HepG2 (cell line): ENCODE data around the gene INTS1. TPM values are rescaled to one million over a fixed set of nuclear protein-coding genes. Genes with fewer than 3 reads are reported as not detected.

Experiments
- ATAC-seq: fragments of 200-7000 bp; cut with Tn5 transposase; 3 replicates; pipeline ENCODE4 v1.9.1; 2020; ENCODE audit warnings: mild to moderate bottlenecking, moderate library complexity
- BruUV-seq: library from RNA; stranded (reverse); fragments of 400-500 nt; replicated peaks from 2 replicates; lab custom pipeline; 2021; lab: Mats Ljungman, UMichigan
- CTCF ChIA-PET: fragments of 300-600 bp; formaldehyde crosslinking; extraction: SDS; loops from one replicate; lab custom pipeline; 2021; ENCODE audit warnings: low total read pairs, inconsistent platforms, low intra/inter-chr PET ratio; lab: Yijun Ruan, JAX
- POLR2A ChIA-PET: fragments of 350-600 bp; sonication (Branson Sonifier 250); formaldehyde crosslinking; loops from one replicate; lab custom pipeline; 2020; ENCODE audit warnings: antibody characterized with exemption, inconsistent platforms; lab: Yijun Ruan, JAX
- DNase-seq: peaks from one replicate; pipeline ENCODE4 v3.0.0-alpha.2; 2015; ENCODE audit warnings: low spot score
- FAIRE-seq: peaks from 3 replicates; lab custom pipeline; 2011; peaks lifted over from hg19 to GRCh38; lab: Jason Lieb, UNC
- H2AFZ ChIP-seq: one replicate; pipeline ENCODE4 v1.6.1; 2011; ENCODE audit warnings: low read length, inconsistent platforms
- H3K27ac ChIP-seq: fragments of 300-600 bp; 3 replicates; pipeline ENCODE4 v1.8.0; 2011; ENCODE audit warnings: mixed run types, mild to moderate bottlenecking, mixed read lengths, low read length, inconsistent platforms; ENCODE audit not compliant: insufficient read depth; ENCODE audit errors: extremely low read length
- H3K27me3 ChIP-seq, 2 experiments: fragments of 200-600 bp in 1 of 2; 2 replicates in 1 of 2; 3 replicates in 1 of 2; pipeline versions ENCODE4 v1.6.0 to v1.8.0; 2011; ENCODE audit warnings: low read length in 2 of 2, mild to moderate bottlenecking in 2 of 2, moderate library complexity in 2 of 2, inconsistent platforms in 1 of 2; ENCODE audit not compliant: insufficient read depth in 2 of 2, control insufficient read depth in 1 of 2
- H3K36me3 ChIP-seq, 2 experiments: fragments of 200-600 bp in 1 of 2; replicated peaks in 1 of 2; 2 replicates in 1 of 2; 3 replicates in 1 of 2; pipeline versions ENCODE4 v1.5.1 to v1.8.0; 2011; ENCODE audit warnings: low read length in 2 of 2, inconsistent platforms in 1 of 2; ENCODE audit not compliant: insufficient read depth in 2 of 2, control insufficient read depth in 1 of 2
- H3K4me1 ChIP-seq: 2 replicates; pipeline ENCODE4 v1.5.1; 2012; ENCODE audit warnings: low read length, inconsistent platforms; ENCODE audit not compliant: insufficient read depth
- H3K4me2 ChIP-seq: 2 replicates; pipeline ENCODE4 v1.6.0; 2011; ENCODE audit warnings: low read depth, low read length, inconsistent platforms
- H3K4me3 ChIP-seq, 3 experiments: fragments of 200-600 bp in 1 of 3; sonication (generic), shearing (Covaris generic) in 1 of 3; replicated peaks in 1 of 3; 2 replicates each; pipeline ENCODE4 v1.5.1; 2011 to 2016; ENCODE audit warnings: low read length in 3 of 3, inconsistent platforms in 2 of 3, low read depth in 2 of 3, mild to moderate bottlenecking in 2 of 3, control low read depth in 1 of 3, mixed read lengths in 1 of 3; ENCODE audit not compliant: insufficient read depth in 1 of 3
- H3K79me2 ChIP-seq: one replicate; pipeline ENCODE4 v1.6.1; 2011; ENCODE audit warnings: low read length, inconsistent platforms; ENCODE audit not compliant: insufficient read depth
- H3K9ac ChIP-seq: 2 replicates; pipeline ENCODE4 v1.6.0; 2011; ENCODE audit warnings: mild to moderate bottlenecking, low read depth, low read length, inconsistent platforms; ENCODE audit not compliant: insufficient read depth
- H3K9me3 ChIP-seq: 2 replicates; pipeline ENCODE4 v1.5.1; 2012; ENCODE audit warnings: mild to moderate bottlenecking, low read length
- H4K20me1 ChIP-seq: 2 replicates; pipeline ENCODE4 v1.6.0; 2011; ENCODE audit warnings: inconsistent platforms, mild to moderate bottlenecking, low read length, moderate library complexity; ENCODE audit not compliant: insufficient read depth
- ATF3 ChIP-seq: sonication (generic); formaldehyde crosslinking; IDR thresholded peaks from 2 replicates; pipeline ENCODE4 v1.4.0; 2020; ENCODE audit warnings: missing genetic modification reagents
- DRAP1 ChIP-seq: IDR thresholded peaks from 2 replicates; pipeline ENCODE4 v1.6.1; 2016; ENCODE audit warnings: missing genetic modification reagents, missing compliant biosample characterization
- GLI4 ChIP-seq: sonication (generic); formaldehyde crosslinking; IDR thresholded peaks from 2 replicates; pipeline ENCODE4 v1.5.1; 2020; ENCODE audit warnings: missing genetic modification reagents, mild to moderate bottlenecking, moderate library complexity, borderline replicate concordance
- HDAC1 ChIP-seq: sonication (generic); formaldehyde crosslinking; IDR thresholded peaks from 2 replicates; pipeline ENCODE4 v1.5.1; 2020; ENCODE audit warnings: mild to moderate bottlenecking, missing genetic modification reagents
- HMGXB3 ChIP-seq: sonication (generic); formaldehyde crosslinking; IDR thresholded peaks from 2 replicates; pipeline ENCODE4 v1.4.0; 2020; ENCODE audit warnings: missing genetic modification reagents, borderline replicate concordance
- IKZF5 ChIP-seq: IDR thresholded peaks from 2 replicates; pipeline ENCODE4 v1.6.1; 2018; ENCODE audit warnings: missing genetic modification reagents, mild to moderate bottlenecking, missing compliant biosample characterization
- PITX1 ChIP-seq: sonication (generic); formaldehyde crosslinking; IDR thresholded peaks from 2 replicates; pipeline ENCODE4 v1.5.1; 2020; ENCODE audit warnings: mild to moderate bottlenecking, missing genetic modification reagents
- ZBED4 ChIP-seq: sonication (generic); formaldehyde crosslinking; IDR thresholded peaks from 2 replicates; pipeline ENCODE4 v1.4.0; 2020; ENCODE audit warnings: missing genetic modification reagents, borderline replicate concordance
- WGBS: methylation state at CpG from one replicate; pipeline ENCODE4 v1.1.6; 2017; ENCODE audit warnings: low lambda C conversion rate; 5-methylcytosine and 5-hydroxymethylcytosine counted together
- in situ Hi-C: cut with HindIII; loops from 2 replicates; pipeline ENCODE4 v1.10.0; 2017; ENCODE audit warnings: low pct_unique_long_range_greater_than_20kb; ENCODE audit not compliant: extremely low pct_ligation_motif_present
- intact Hi-C: fragments of 100-400 bp; cut with micrococcal nuclease; formaldehyde crosslinking; loops from one replicate; pipeline ENCODE4 v1.10.0; 2022; ENCODE audit not compliant: unreplicated experiment
- polyA plus RNA-seq, 8 experiments: library from polyadenylated mRNA; depleted of rRNA in 3 of 8; stranded (reverse) in 7 of 8; unstranded in 1 of 8; fragments of >200 nt; fragmentation: Illumina TruSeq in 4 of 8; extraction: Trizol in 4 of 8; gene quantifications; 2 replicates each; pipeline versions ENCODE4 v1.2.1 to v1.2.3, GENCODE V29; 2011 to 2016; ENCODE audit warnings: low read depth in 4 of 8, missing spikeins in 1 of 8, mixed read lengths in 1 of 8; ENCODE audit not compliant: insufficient read depth in 1 of 8
- total RNA-seq, 5 experiments: library from RNA; depleted of rRNA; stranded (reverse); fragments of >200 nt; fragmentation: Illumina TruSeq; extraction: Trizol; gene quantifications; 2 replicates each; pipeline ENCODE4 v1.2.3, GENCODE V29; 2016; ENCODE audit warnings: low read depth in 1 of 5
- TF ChIP-seq, protein P1 (sequence below): sonication (generic); formaldehyde crosslinking; IDR thresholded peaks from 2 replicates; pipeline ENCODE4 v1.4.0; 2020; ENCODE audit warnings: low read depth, mild to moderate bottlenecking, missing genetic modification reagents
- TF ChIP-seq, protein P2 (sequence below): sonication (generic); formaldehyde crosslinking; IDR thresholded peaks from 2 replicates; pipeline ENCODE4 v1.4.0; 2020; ENCODE audit warnings: missing genetic modification reagents, borderline replicate concordance

The INTS1 gene
- total and polyA plus RNA-seq, 2 of the 13 experiments (the other 11 are each of a cell fraction or from before 2014, with no cell fraction given), result 13.7 to 29.0 TPM

GRCh38 chr7:1470901-1471300, 33.3 kb downstream of the INTS1 start:
- H2AFZ ChIP-seq, result no peak overlapping the region
- no peak overlapping the region for H3K9ac ChIP-seq
- H3K27ac ChIP-seq, result no peak overlapping the region
- in situ Hi-C loops, result no loop called here
- 93% methylated on average over 14 of the region's 21 CpGs for WGBS
- H3K4me1 ChIP-seq, result peaks cover 16% of the 10 kb centered on the region
- no peak overlapping the region for H3K4me2 ChIP-seq
- no TSS peak for BruUV-seq
- H3K79me2 ChIP-seq, result no peaks in the 10 kb centered on the region
- FAIRE-seq (no peak), ATAC-seq (no peak), DNase-seq (no peak)
- no peak overlapping the region for H3K4me3 ChIP-seq
- ChIA-PET POLR2A (no interaction called here), CTCF (no interaction called here)
- no peaks in the 10 kb centered on the region for H3K9me3 ChIP-seq
- no peaks in the 10 kb centered on the region for H3K27me3 ChIP-seq
- no peaks in the 10 kb centered on the region for H4K20me1 ChIP-seq
- peaks cover 10 to 14% of the 10 kb centered on the region in 2 experiments; a peak in 3 of 5 replicates for H3K36me3 ChIP-seq
- intact Hi-C loops, result no loop called here
- TF ChIP-seq IKZF5 (CRISPR knock-in tag), result no peak
- no peak for TF ChIP-seq GLI4
- no peak for TF ChIP-seq ZBED4 (CRISPR knock-in tag)
- TF ChIP-seq DRAP1, result no peak
- TF ChIP-seq HDAC1 (CRISPR knock-in tag), result no peak
- TF ChIP-seq, protein P1, sequence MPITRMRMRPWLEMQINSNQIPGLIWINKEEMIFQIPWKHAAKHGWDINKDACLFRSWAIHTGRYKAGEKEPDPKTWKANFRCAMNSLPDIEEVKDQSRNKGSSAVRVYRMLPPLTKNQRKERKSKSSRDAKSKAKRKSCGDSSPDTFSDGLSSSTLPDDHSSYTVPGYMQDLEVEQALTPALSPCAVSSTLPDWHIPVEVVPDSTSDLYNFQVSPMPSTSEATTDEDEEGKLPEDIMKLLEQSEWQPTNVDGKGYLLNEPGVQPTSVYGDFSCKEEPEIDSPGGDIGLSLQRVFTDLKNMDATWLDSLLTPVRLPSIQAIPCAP, result no peak
- TF ChIP-seq ATF3 (CRISPR knock-in tag), result no peak
- TF ChIP-seq PITX1, result no peak
- TF ChIP-seq HMGXB3 (CRISPR knock-in tag), result no peak
- TF ChIP-seq, protein P2, sequence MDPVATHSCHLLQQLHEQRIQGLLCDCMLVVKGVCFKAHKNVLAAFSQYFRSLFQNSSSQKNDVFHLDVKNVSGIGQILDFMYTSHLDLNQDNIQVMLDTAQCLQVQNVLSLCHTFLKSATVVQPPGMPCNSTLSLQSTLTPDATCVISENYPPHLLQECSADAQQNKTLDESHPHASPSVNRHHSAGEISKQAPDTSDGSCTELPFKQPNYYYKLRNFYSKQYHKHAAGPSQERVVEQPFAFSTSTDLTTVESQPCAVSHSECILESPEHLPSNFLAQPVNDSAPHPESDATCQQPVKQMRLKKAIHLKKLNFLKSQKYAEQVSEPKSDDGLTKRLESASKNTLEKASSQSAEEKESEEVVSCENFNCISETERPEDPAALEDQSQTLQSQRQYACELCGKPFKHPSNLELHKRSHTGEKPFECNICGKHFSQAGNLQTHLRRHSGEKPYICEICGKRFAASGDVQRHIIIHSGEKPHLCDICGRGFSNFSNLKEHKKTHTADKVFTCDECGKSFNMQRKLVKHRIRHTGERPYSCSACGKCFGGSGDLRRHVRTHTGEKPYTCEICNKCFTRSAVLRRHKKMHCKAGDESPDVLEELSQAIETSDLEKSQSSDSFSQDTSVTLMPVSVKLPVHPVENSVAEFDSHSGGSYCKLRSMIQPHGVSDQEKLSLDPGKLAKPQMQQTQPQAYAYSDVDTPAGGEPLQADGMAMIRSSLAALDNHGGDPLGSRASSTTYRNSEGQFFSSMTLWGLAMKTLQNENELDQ, result no peak
